Left lung (tissue), 10 donors: ENCODE results near the gene MESP1. TPM values are rescaled to one million over a fixed set of nuclear protein-coding genes. Genes with fewer than 3 reads are reported as not detected.
A peak's percentile ranks its signal among the peaks of the same experiment; 100 is the strongest.

Experiments used
- ATAC-seq: fragments of 200-7000 bp; cut with Tn5 transposase; one replicate; pipeline ENCODE4 v1.9.1; 2020; ENCODE audit warnings: moderate library complexity
- DNase-seq, 4 donors: peaks; one replicate each; pipeline ENCODE4 v3.0.0-alpha.2; 2013 to 2020
- H3K27ac ChIP-seq, 2 donors: fragments of 200-600 bp; sonication (generic) in 1 of 2; one replicate each; pipeline versions ENCODE4 v1.5.0 to v1.8.0; 2020 to 2021
- H3K27me3 ChIP-seq, 2 donors: fragments of 200-600 bp; sonication (generic) in 1 of 2; one replicate each; pipeline versions ENCODE4 v1.5.0 to v1.8.0; 2020 to 2021
- H3K36me3 ChIP-seq, 2 donors: fragments of 200-600 bp; sonication (generic) in 1 of 2; one replicate each; pipeline versions ENCODE4 v1.5.0 to v1.8.0; 2020 to 2021
- H3K4me1 ChIP-seq, 2 donors: fragments of 200-600 bp; one replicate each; pipeline ENCODE4 v1.8.0; 2021
- H3K4me3 ChIP-seq, 2 donors: fragments of 200-600 bp; sonication (generic) in 1 of 2; one replicate each; pipeline versions ENCODE4 v1.5.0 to v1.8.0; 2020 to 2021; ENCODE audit warnings: mild to moderate bottlenecking in 1 of 2
- H3K9me3 ChIP-seq, 2 donors: fragments of 200-600 bp; sonication (generic) in 1 of 2; one replicate each; pipeline versions ENCODE4 v1.5.0 to v1.8.0; 2020 to 2021
- intact Hi-C, 2 donors: fragments of 100-400 bp; cut with DNase I; formaldehyde crosslinking; loops; one replicate each; pipeline versions ENCODE4 v1.11.2 to v1.14.2; 2022
- polyA plus RNA-seq, 6 donors: library from polyadenylated mRNA; unstranded; fragments of 120-200 nt; gene quantifications; one replicate each; pipeline ENCODE4 v1.2.1, GENCODE V29; 2013; ENCODE audit not compliant: insufficient read length in 6 of 6
- total RNA-seq, 2 donors: library from RNA; stranded (reverse); fragmentation: NEBNext Ultra II Directional; extraction: Animal tissue kit (Norgen Biotek cat#: 25700); gene quantifications; one replicate each; pipeline ENCODE4 v1.2.1, GENCODE V29; 2021
- TF ChIP-seq, protein P1 (sequence below), 2 donors: fragments of 200-600 bp; sonication (generic) in 1 of 2; IDR thresholded peaks; one replicate each; pipeline versions ENCODE4 v1.5.0 to v1.8.0; 2021; ENCODE audit warnings: antibody characterized with exemption in 2 of 2
- donor health status: DM: no; HTN: yes; CAD: no.
- donor health status: DM: no; HTN: no; CAD: no.

Gene MESP1
- total and polyA plus RNA-seq, 8 donors, result 0.18 to 4.2 (median 0.37) TPM

GRCh38 chr15:89761009-89761831, 10.2 kb upstream of the MESP1 start:
- H3K27me3 ChIP-seq, result no peaks in the 10 kb centered on the region
- TF ChIP-seq, protein P1, sequence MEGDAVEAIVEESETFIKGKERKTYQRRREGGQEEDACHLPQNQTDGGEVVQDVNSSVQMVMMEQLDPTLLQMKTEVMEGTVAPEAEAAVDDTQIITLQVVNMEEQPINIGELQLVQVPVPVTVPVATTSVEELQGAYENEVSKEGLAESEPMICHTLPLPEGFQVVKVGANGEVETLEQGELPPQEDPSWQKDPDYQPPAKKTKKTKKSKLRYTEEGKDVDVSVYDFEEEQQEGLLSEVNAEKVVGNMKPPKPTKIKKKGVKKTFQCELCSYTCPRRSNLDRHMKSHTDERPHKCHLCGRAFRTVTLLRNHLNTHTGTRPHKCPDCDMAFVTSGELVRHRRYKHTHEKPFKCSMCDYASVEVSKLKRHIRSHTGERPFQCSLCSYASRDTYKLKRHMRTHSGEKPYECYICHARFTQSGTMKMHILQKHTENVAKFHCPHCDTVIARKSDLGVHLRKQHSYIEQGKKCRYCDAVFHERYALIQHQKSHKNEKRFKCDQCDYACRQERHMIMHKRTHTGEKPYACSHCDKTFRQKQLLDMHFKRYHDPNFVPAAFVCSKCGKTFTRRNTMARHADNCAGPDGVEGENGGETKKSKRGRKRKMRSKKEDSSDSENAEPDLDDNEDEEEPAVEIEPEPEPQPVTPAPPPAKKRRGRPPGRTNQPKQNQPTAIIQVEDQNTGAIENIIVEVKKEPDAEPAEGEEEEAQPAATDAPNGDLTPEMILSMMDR (IDR thresholded peaks at IDR 0.05), result no peak
- H3K4me3 ChIP-seq, result no peak overlapping the region
- H3K4me1 ChIP-seq, result peaks cover 5 to 19% of the 10 kb centered on the region in 2 donors
- intact Hi-C loops, result loop anchor here in 1 of 2 donors (5.0 kb wide), 1 partner anchor 116 kb away; no protein-coding TSS in a partner anchor
- DNase-seq, result peak in 1 of 4 donors; percentile 74
- peak overlapping the region; percentile 21 to 23 for H3K27ac ChIP-seq
- H3K9me3 ChIP-seq, result no peaks in the 10 kb centered on the region
- peak; percentile 79 for ATAC-seq
- H3K36me3 ChIP-seq, result no peaks in the 10 kb centered on the region

GRCh38 chr15:89760303-89761008, 9.4 kb upstream of the MESP1 start:
- Histone ChIP-seq H3K4me3 (no peak overlapping the region), H3K9me3 (no peaks in the 10 kb centered on the region), H3K4me1 (peaks cover 5 to 19% of the 10 kb centered on the region in 2 donors), H3K36me3 (no peaks in the 10 kb centered on the region), H3K27ac (no peak overlapping the region), H3K27me3 (no peaks in the 10 kb centered on the region)
- peak in 3 of 4 donors; percentile 71 to 97 (median 80) for DNase-seq
- TF ChIP-seq, protein P1 (IDR thresholded peaks at IDR 0.05), result peak; percentile 94 to 95
- intact Hi-C loops, result loop anchor here in 1 of 2 donors (5.0 kb wide), 1 partner anchor 117 kb away; no protein-coding TSS in a partner anchor
- ATAC-seq, result peak; percentile 96

DNA sequence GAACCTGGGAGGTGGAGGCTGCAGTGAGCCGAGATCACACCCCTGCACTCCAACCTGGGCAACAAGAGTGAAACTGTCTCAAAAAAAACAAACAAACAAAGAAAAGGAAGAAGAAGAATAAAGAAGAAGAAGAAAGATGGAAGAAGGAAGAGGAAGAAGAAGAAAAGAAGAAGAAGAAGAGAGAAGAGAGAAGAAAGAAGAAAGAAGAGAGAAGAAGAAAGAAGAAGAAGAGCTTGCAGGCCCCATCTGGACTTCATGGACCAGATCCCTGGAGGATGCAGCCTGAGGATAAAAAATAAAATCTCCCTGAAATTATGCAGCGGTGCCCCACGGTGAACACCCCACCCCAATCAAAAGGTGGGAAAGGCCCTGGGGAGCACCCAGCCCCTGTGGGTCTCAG, 8.8 kb upstream of the MESP1 start:
- intact Hi-C loops, result loop anchor here in 1 of 2 donors (5.0 kb wide), 1 partner anchor 117 kb away; no protein-coding TSS in a partner anchor
- no peaks in the 10 kb centered on the region for H3K27me3 ChIP-seq
- H3K4me3 ChIP-seq, result no peak overlapping the region
- TF ChIP-seq, protein P1 (IDR thresholded peaks at IDR 0.05), result no peak
- peaks cover 5 to 19% of the 10 kb centered on the region in 2 donors for H3K4me1 ChIP-seq
- DNase-seq (no peak), ATAC-seq (no peak)
- H3K36me3 ChIP-seq, result no peaks in the 10 kb centered on the region
- H3K9me3 ChIP-seq, result no peaks in the 10 kb centered on the region
- H3K27ac ChIP-seq, result no peak overlapping the region

- peaks cover 5 to 16% of the 10 kb centered on the region in 2 donors for H3K4me1 ChIP-seq
- H3K4me3 ChIP-seq, result no peak overlapping the region
- intact Hi-C loops, result no loop called here
- ATAC-seq, result no peak
- H3K27me3 ChIP-seq, result no peaks in the 10 kb centered on the region
- TF ChIP-seq, protein P1 (IDR thresholded peaks at IDR 0.05), result no peak
- H3K36me3 ChIP-seq, result no peaks in the 10 kb centered on the region
- no peaks in the 10 kb centered on the region for H3K9me3 ChIP-seq
- no peak for DNase-seq
- no peak overlapping the region for H3K27ac ChIP-seq
These were observed 7.9 kb upstream of the MESP1 start for GRCh38 chr15:89758981-89759380.

GRCh38 chr15:89758283-89758682, 7.2 kb upstream of the MESP1 start:
- peaks cover 0 to 7% of the 10 kb centered on the region in 2 donors for H3K27me3 ChIP-seq
- H3K36me3 ChIP-seq, result no peaks in the 10 kb centered on the region
- no peak for ATAC-seq
- peaks cover 5 to 11% of the 10 kb centered on the region in 2 donors for H3K4me1 ChIP-seq
- intact Hi-C loops, result no loop called here
- H3K4me3 ChIP-seq, result no peak overlapping the region
- TF ChIP-seq, protein P1 (IDR thresholded peaks at IDR 0.05), result no peak
- no peaks in the 10 kb centered on the region for H3K9me3 ChIP-seq
- no peak overlapping the region for H3K27ac ChIP-seq
- no peak for DNase-seq
